ENCODE results near the gene TPSG1.
"Not testable (repeated sequence)": the region's sequence is repeated elsewhere in the genome, so short reads cannot be mapped to it uniquely, and the experiment has no call there.

TPSG1 gene

GRCh38 chr16:1201444-1201843 lies 23.6 kb downstream of the TPSG1 start:
- H3K27ac ChIP-seq: no peak overlapping the region
- no peak for TF ChIP-seq CTCF (conservative IDR thresholded peaks at IDR 0.05)

GRCh38 chr16:1200014-1200627 lies 24.9 kb downstream of the TPSG1 start:
- no peak overlapping the region for H3K27ac ChIP-seq
- TF ChIP-seq CTCF (conservative IDR thresholded peaks at IDR 0.05): no peak

- H3K27ac ChIP-seq: no peak overlapping the region
- no peak for TF ChIP-seq CTCF (conservative IDR thresholded peaks at IDR 0.05)
Observed at GRCh38 chr16:1199347-1200013, 25.6 kb downstream of the TPSG1 start.

GRCh38 chr16:1198671-1199346 lies 26.3 kb downstream of the TPSG1 start:
- H3K27ac ChIP-seq: not testable (repeated sequence)

GRCh38 chr16:1198194-1198593 lies 26.9 kb downstream of the TPSG1 start:
- no peak overlapping the region for H3K27ac ChIP-seq
- no peak for TF ChIP-seq CTCF (conservative IDR thresholded peaks at IDR 0.05)

- no peak overlapping the region for H3K27ac ChIP-seq
- TF ChIP-seq CTCF (conservative IDR thresholded peaks at IDR 0.05): no peak
Observed at GRCh38 chr16:1197237-1197866, 27.7 kb downstream of the TPSG1 start.

- no peak for TF ChIP-seq CTCF (conservative IDR thresholded peaks at IDR 0.05)
- H3K27ac ChIP-seq: no peak overlapping the region
Observed at GRCh38 chr16:1196494-1196893, 28.6 kb downstream of the TPSG1 start.

- TF ChIP-seq CTCF (conservative IDR thresholded peaks at IDR 0.05): no peak
Observed at GRCh38 chr16:1195393-1195666, 29.7 kb downstream of the TPSG1 start.

More at GRCh38 chr16:1195393-1195666, 29.7 kb downstream of the TPSG1 start:
- H3K27ac ChIP-seq: no peak overlapping the region
